Naive thymus-derived CD4-positive, alpha-beta T cell (primary cell): ENCODE measurements around the gene PPM1K. TPM values are rescaled to one million over a fixed set of nuclear protein-coding genes. Genes with fewer than 3 reads are reported as not detected.

ENCODE experiments used
- ATAC-seq: fragments of 150-1000 bp; cut with Tn5 transposase; 2 replicates; pipeline ENCODE4 v1.10.0; 2021; ENCODE audit warnings: mild to moderate bottlenecking, moderate library complexity
- CTCF ChIA-PET: fragments of 350-600 bp; sonication (Branson Sonifier 250); formaldehyde crosslinking; loops from one replicate; lab custom pipeline; 2021; ENCODE audit warnings: antibody characterized with exemption; lab: Charles Lee
- POLR2A ChIA-PET: fragments of 350-600 bp; sonication (Branson Sonifier 250); formaldehyde crosslinking; loops from one replicate; lab custom pipeline; 2021; ENCODE audit warnings: antibody characterized with exemption, inconsistent platforms; lab: Charles Lee
- DNase-seq, 9 donors: peaks; one replicate each; pipeline versions ENCODE4 v3.0.0 to v3.0.0-alpha.2; 2020 to 2022; ENCODE audit warnings: mixed read lengths in 1 of 9
- H3K27ac ChIP-seq: one replicate; pipeline ENCODE4 v1.7.0; 2013; ENCODE audit warnings: mild to moderate bottlenecking, low read depth, low read length, moderate library complexity
- H3K27me3 ChIP-seq, 2 donors: one replicate each; pipeline ENCODE4 v1.7.0; 2013; ENCODE audit warnings: low read length in 2 of 2, mild to moderate bottlenecking in 2 of 2, moderate library complexity in 2 of 2; ENCODE audit not compliant: control insufficient read depth in 2 of 2, insufficient read depth in 2 of 2
- H3K36me3 ChIP-seq, 3 experiments: 1 replicate in 2 of 3; 2 replicates in 1 of 3; pipeline ENCODE4 v1.7.0; 2013; ENCODE audit warnings: low read length in 3 of 3, mild to moderate bottlenecking in 3 of 3, moderate library complexity in 1 of 3; ENCODE audit not compliant: insufficient read depth in 3 of 3, control insufficient read depth in 2 of 3
- H3K4me1 ChIP-seq, 2 donors: one replicate each; pipeline ENCODE4 v1.7.0; 2013; ENCODE audit warnings: low read length in 2 of 2, mild to moderate bottlenecking in 2 of 2, moderate library complexity in 1 of 2; ENCODE audit not compliant: control insufficient read depth in 2 of 2, insufficient read depth in 2 of 2
- H3K4me3 ChIP-seq: 2 replicates; pipeline ENCODE4 v1.7.0; 2013; ENCODE audit warnings: mild to moderate bottlenecking, low read length
- H3K9me3 ChIP-seq, 3 experiments: 1 replicate in 2 of 3; 2 replicates in 1 of 3; pipeline ENCODE4 v1.7.0; 2013; ENCODE audit warnings: low read length in 3 of 3; ENCODE audit not compliant: control insufficient read depth in 2 of 3
- H3K27ac Mint-ChIP-seq, 9 donors: one replicate each; pipeline ENCODE4 v1.8.0; 2020 to 2022; ENCODE audit warnings: mixed read lengths in 9 of 9, mild to moderate bottlenecking in 8 of 9, moderate library complexity in 5 of 9, inconsistent platforms in 2 of 9
- H3K27me3 Mint-ChIP-seq, 5 donors: one replicate each; pipeline ENCODE4 v1.8.0; 2021 to 2022; ENCODE audit warnings: mixed read lengths in 5 of 5, mild to moderate bottlenecking in 1 of 5
- H3K36me3 Mint-ChIP-seq, 5 donors: one replicate each; pipeline ENCODE4 v1.8.0; 2020 to 2022; ENCODE audit warnings: mixed read lengths in 5 of 5, mild to moderate bottlenecking in 3 of 5, inconsistent platforms in 1 of 5
- H3K4me1 Mint-ChIP-seq, 7 donors: one replicate each; pipeline ENCODE4 v1.8.0; 2020 to 2022; ENCODE audit warnings: mixed read lengths in 7 of 7, mild to moderate bottlenecking in 3 of 7, inconsistent platforms in 1 of 7
- H3K4me3 Mint-ChIP-seq, 10 donors: one replicate each; pipeline ENCODE4 v1.8.0; 2020 to 2022; ENCODE audit warnings: mild to moderate bottlenecking in 10 of 10, mixed read lengths in 10 of 10, moderate library complexity in 6 of 10, inconsistent platforms in 2 of 10
- H3K9me3 Mint-ChIP-seq, 11 donors: one replicate each; pipeline ENCODE4 v1.8.0; 2020 to 2022; ENCODE audit warnings: mixed read lengths in 11 of 11, mild to moderate bottlenecking in 4 of 11, inconsistent platforms in 1 of 11, moderate library complexity in 1 of 11
- intact Hi-C, 2 donors: fragments of 100-400 bp; cut with micrococcal nuclease; formaldehyde crosslinking; loops; one replicate each; pipeline ENCODE4 v1.15.1; 2023
- polyA plus RNA-seq, 2 donors: library from polyadenylated mRNA; unstranded; fragments of 300-500 nt; fragmentation: Illumina TruSeq; gene quantifications; one replicate each; pipeline ENCODE4 v1.2.3, GENCODE V29; 2021
- total RNA-seq, 6 experiments: library from RNA in 5 of 6; stranded (reverse) in 5 of 6; gene quantifications; 1 replicate in 5 of 6; 2 replicates in 1 of 6; pipeline ENCODE4 v1.2.3 and lab custom pipeline; 2021 to 2026

The PPM1K gene
- total and polyA plus RNA-seq, 7 experiments from 2014 or later, result 64.3 to 92.7 (median 91.0) TPM

- Histone ChIP-seq H3K27me3 (no peaks in the 10 kb centered on the region), H3K4me3 (peak overlapping the region; percentile 11), H3K9me3 (no peaks in the 10 kb centered on the region), H3K27ac (peak overlapping the region; percentile 55), H3K4me1 (peaks cover 0 to 8% of the 10 kb centered on the region in 2 donors), H3K36me3 (no peaks in the 10 kb centered on the region)
- Mint-ChIP-seq H3K27me3 (peaks cover 0 to 12% (median 0%) of the 10 kb centered on the region in 5 donors), H3K9me3 (peaks cover 0 to 5% (median 0%) of the 10 kb centered on the region in 11 donors), H3K4me1 (peaks cover 3 to 31% (median 19%) of the 10 kb centered on the region in 7 donors), H3K36me3 (peaks cover 0 to 2% (median 0%) of the 10 kb centered on the region in 5 donors), H3K27ac (peak overlapping the region; percentile 63 to 89 (median 79)), H3K4me3 (peak overlapping the region in 9 of 10 donors; percentile 21 to 85 (median 58))
- ATAC-seq (peak; percentile 18), DNase-seq (peak in 6 of 9 donors; percentile 7 to 68 (median 30))
- CTCF ChIA-PET, result interaction anchor here (2.4 kb wide), 1 partner anchor 12 kb away, joined by 7 read pairs; no protein-coding TSS in a partner anchor
- intact Hi-C loops, result loop anchor here in 1 of 2 donors (2.0 kb wide), 1 partner anchor 14 kb away; no protein-coding TSS in a partner anchor
- POLR2A ChIA-PET, result interaction anchor here (0.6 to 1.4 kb wide), 5 partner anchors 10 to 830 kb away, joined by 3 to 6 read pairs (median 5); partner anchors contain the start of gene PPM1K
Measured at GRCh38 chr4:88230969-88231771, 53.2 kb downstream of the PPM1K start.

GRCh38 chr4:88230461-88230891 is 53.9 kb downstream of the PPM1K start:
- DNase-seq (peak in 6 of 9 donors; percentile 9 to 43 (median 18)), ATAC-seq (no peak)
- Mint-ChIP-seq H3K9me3 (peaks cover 0 to 5% (median 0%) of the 10 kb centered on the region in 11 donors), H3K4me1 (peaks cover 3 to 34% (median 19%) of the 10 kb centered on the region in 7 donors), H3K36me3 (peaks cover 0 to 2% (median 0%) of the 10 kb centered on the region in 5 donors), H3K4me3 (peak overlapping the region in 9 of 10 donors; percentile 21 to 85 (median 44)), H3K27me3 (peaks cover 0 to 10% (median 0%) of the 10 kb centered on the region in 5 donors), H3K27ac (peak overlapping the region; percentile 56 to 89 (median 79))
- Histone ChIP-seq H3K9me3 (no peaks in the 10 kb centered on the region), H3K27ac (peak overlapping the region; percentile 55), H3K4me1 (peaks cover 0 to 8% of the 10 kb centered on the region in 2 donors), H3K27me3 (no peaks in the 10 kb centered on the region), H3K4me3 (peak overlapping the region; percentile 11), H3K36me3 (no peaks in the 10 kb centered on the region)
- CTCF ChIA-PET, result interaction anchor here (1.2 to 2.4 kb wide), 2 partner anchors 11 to 14 kb away, joined by 4 to 7 read pairs; no protein-coding TSS in a partner anchor
- intact Hi-C loops, result loop anchor here in 1 of 2 donors (2.0 kb wide), 1 partner anchor 14 kb away; no protein-coding TSS in a partner anchor
- POLR2A ChIA-PET, result interaction anchor here (0.6 kb wide), 1 partner anchor 829 kb away, joined by 5 read pairs; no protein-coding TSS in a partner anchor

- ATAC-seq (no peak), DNase-seq (no peak)
- ChIA-PET POLR2A (no interaction called here), CTCF (interaction anchor here (1.2 kb wide), 1 partner anchor 9 kb away, joined by 3 read pairs; no protein-coding TSS in a partner anchor)
- Mint-ChIP-seq H3K9me3 (peaks cover 0 to 5% (median 0%) of the 10 kb centered on the region in 11 donors), H3K4me1 (peaks cover 3 to 31% (median 19%) of the 10 kb centered on the region in 7 donors), H3K27me3 (no peaks in the 10 kb centered on the region), H3K27ac (no peak overlapping the region), H3K4me3 (no peak overlapping the region), H3K36me3 (peaks cover 0 to 2% (median 0%) of the 10 kb centered on the region in 5 donors)
- Histone ChIP-seq H3K27ac (no peak overlapping the region), H3K27me3 (peaks cover 0 to 3% of the 10 kb centered on the region in 2 donors), H3K4me1 (peaks cover 0 to 8% of the 10 kb centered on the region in 2 donors), H3K4me3 (no peak overlapping the region), H3K9me3 (no peaks in the 10 kb centered on the region), H3K36me3 (no peaks in the 10 kb centered on the region)
- intact Hi-C loops, result no loop called here
Measured at GRCh38 chr4:88227734-88228133, 56.6 kb downstream of the PPM1K start.

- H3K36me3 Mint-ChIP-seq, result peaks cover 0 to 5% (median 0%) of the 10 kb centered on the region in 5 donors
- H3K4me1 Mint-ChIP-seq, result peaks cover 3 to 21% (median 10%) of the 10 kb centered on the region in 7 donors
- peaks cover 0 to 3% of the 10 kb centered on the region in 2 donors for H3K27me3 ChIP-seq
- ChIA-PET POLR2A (no interaction called here), CTCF (interaction anchor here (0.7 kb wide), 1 partner anchor 601 kb away, joined by 3 read pairs; no protein-coding TSS in a partner anchor)
- H3K4me3 Mint-ChIP-seq, result no peak overlapping the region
- H3K4me1 ChIP-seq, result peaks cover 0 to 8% of the 10 kb centered on the region in 2 donors
- H3K9me3 ChIP-seq, result no peaks in the 10 kb centered on the region
- DNase-seq (no peak), ATAC-seq (no peak)
- intact Hi-C loops, result no loop called here
- no peaks in the 10 kb centered on the region for H3K36me3 ChIP-seq
- H3K27ac Mint-ChIP-seq, result no peak overlapping the region
- peaks cover 0 to 9% (median 0%) of the 10 kb centered on the region in 11 donors for H3K9me3 Mint-ChIP-seq
- no peaks in the 10 kb centered on the region for H3K27me3 Mint-ChIP-seq
- H3K27ac ChIP-seq, result no peak overlapping the region
- no peak overlapping the region for H3K4me3 ChIP-seq
Measured at GRCh38 chr4:88226143-88226542, 58.2 kb downstream of the PPM1K start.

GRCh38 chr4:88225232-88226105 is 58.9 kb downstream of the PPM1K start:
- H3K9me3 ChIP-seq, result no peaks in the 10 kb centered on the region
- DNase-seq (no peak), ATAC-seq (no peak)
- peaks cover 0 to 3% of the 10 kb centered on the region in 2 donors for H3K27me3 ChIP-seq
- Mint-ChIP-seq H3K9me3 (peaks cover 0 to 9% (median 0%) of the 10 kb centered on the region in 11 donors), H3K4me1 (peaks cover 0 to 14% (median 3%) of the 10 kb centered on the region in 7 donors), H3K36me3 (peaks cover 0 to 5% (median 0%) of the 10 kb centered on the region in 5 donors), H3K27ac (no peak overlapping the region), H3K4me3 (peak overlapping the region in 1 of 10 donors; percentile 34), H3K27me3 (no peaks in the 10 kb centered on the region)
- no peak overlapping the region for H3K27ac ChIP-seq
- H3K4me3 ChIP-seq, result no peak overlapping the region
- intact Hi-C loops, result no loop called here
- POLR2A ChIA-PET, result no interaction called here
- CTCF ChIA-PET, result interaction anchor here (0.6 to 1.4 kb wide), 2 partner anchors 290 to 294 kb away, joined by 4 to 6 read pairs; no protein-coding TSS in a partner anchor
- peaks cover 0 to 2% of the 10 kb centered on the region in 2 donors for H3K4me1 ChIP-seq
- H3K36me3 ChIP-seq, result no peaks in the 10 kb centered on the region
